ENCODE results near the gene AASDHPPT.
A peak's percentile ranks its signal among the peaks of the same experiment; 100 is the strongest.

The AASDHPPT gene

GRCh38 chr11:106086135-106086534 is 8.7 kb downstream of the AASDHPPT start:
- no peak for DNase-seq (ENCODE audit: low read depth in 1 of 2, low spot score in 1 of 2)

- no peak for DNase-seq (ENCODE audit: low read depth in 1 of 2, low spot score in 1 of 2)
Observed at GRCh38 chr11:106086850-106087249, 9.4 kb downstream of the AASDHPPT start.

GRCh38 chr11:106087815-106088435 is 10.5 kb downstream of the AASDHPPT start:
- DNase-seq (ENCODE audit: low read depth in 1 of 2, low spot score in 1 of 2), result no peak

GRCh38 chr11:106088896-106089295 is 11.4 kb downstream of the AASDHPPT start:
- DNase-seq (ENCODE audit: low read depth in 1 of 2, low spot score in 1 of 2), result no peak

- DNase-seq (ENCODE audit: low read depth in 1 of 2, low spot score in 1 of 2), result peak in 1 of 2 donors; percentile 12
Observed at GRCh38 chr11:106091480-106092123, 14.1 kb downstream of the AASDHPPT start.

GRCh38 chr11:106092446-106092845 is 15.0 kb downstream of the AASDHPPT start:
- no peak for DNase-seq (ENCODE audit: low read depth in 1 of 2, low spot score in 1 of 2)

GRCh38 chr11:106098893-106099553 is 21.6 kb downstream of the AASDHPPT start:
- DNase-seq (ENCODE audit: low read depth in 1 of 2, low spot score in 1 of 2), result no peak

- no peak for DNase-seq (ENCODE audit: low read depth in 1 of 2, low spot score in 1 of 2)
Observed at GRCh38 chr11:106101370-106101769, 23.9 kb downstream of the AASDHPPT start.

- DNase-seq (ENCODE audit: low read depth in 1 of 2, low spot score in 1 of 2), result no peak
Observed at GRCh38 chr11:106101819-106102218, 24.4 kb downstream of the AASDHPPT start.

- no peak for DNase-seq (ENCODE audit: low read depth in 1 of 2, low spot score in 1 of 2)
Observed at GRCh38 chr11:106105986-106106385, 28.5 kb downstream of the AASDHPPT start.

- DNase-seq (ENCODE audit: low read depth in 1 of 2, low spot score in 1 of 2), result no peak
Observed at GRCh38 chr11:106121570-106122320, 44.3 kb downstream of the AASDHPPT start.

GRCh38 chr11:106127604-106128003 is 50.1 kb downstream of the AASDHPPT start:
- no peak for DNase-seq (ENCODE audit: low read depth in 1 of 2, low spot score in 1 of 2)

GRCh38 chr11:106128740-106129139 is 51.3 kb downstream of the AASDHPPT start:
- no peak for DNase-seq (ENCODE audit: low read depth in 1 of 2, low spot score in 1 of 2)

GRCh38 chr11:106131998-106132397 is 54.5 kb downstream of the AASDHPPT start:
- no peak for DNase-seq (ENCODE audit: low read depth in 1 of 2, low spot score in 1 of 2)

- no peak for DNase-seq (ENCODE audit: low read depth in 1 of 2, low spot score in 1 of 2)
Observed at GRCh38 chr11:106132582-106133354, 55.3 kb downstream of the AASDHPPT start.

- no peak for DNase-seq (ENCODE audit: low read depth in 1 of 2, low spot score in 1 of 2)
Observed at GRCh38 chr11:106133529-106133928, 56.1 kb downstream of the AASDHPPT start.

GRCh38 chr11:106137061-106137460 is 59.6 kb downstream of the AASDHPPT start:
- DNase-seq (ENCODE audit: low read depth in 1 of 2, low spot score in 1 of 2), result no peak

- DNase-seq (ENCODE audit: low read depth in 1 of 2, low spot score in 1 of 2), result no peak
Observed at GRCh38 chr11:106137758-106138157, 60.3 kb downstream of the AASDHPPT start.
